NCI-H2081 (cell line): Measurements from ENCODE around the gene RNF182.
"Not testable (repeated sequence)": the region's sequence is repeated elsewhere in the genome, so short reads cannot be mapped to it uniquely, and the experiment has no call there.

Experiments
- DNase-seq, 2 experiments: peaks; one replicate each; lab custom pipeline; 2025; lab: John Stamatoyannopoulos, UW

The RNF182 gene

DNA sequence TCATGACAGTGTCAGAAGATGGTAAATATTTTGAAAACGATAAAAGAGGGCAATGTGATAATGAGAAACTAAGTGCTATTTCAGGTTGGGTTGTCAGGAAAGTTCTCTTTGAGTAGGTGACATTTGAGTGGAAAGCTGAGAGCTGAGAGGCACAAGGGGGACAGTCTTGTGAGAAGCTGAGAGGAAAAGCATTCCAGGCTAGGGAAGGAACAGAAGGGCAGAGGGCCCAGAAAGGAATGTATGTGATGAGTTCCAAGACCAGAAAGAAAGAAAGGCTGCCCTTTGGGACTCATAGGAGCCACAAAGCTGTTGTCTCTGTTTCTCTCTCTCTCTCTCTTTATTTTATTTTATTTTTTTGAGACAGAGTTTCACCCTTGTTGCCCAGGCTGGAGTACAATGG lies 7.6 kb upstream of the RNF182 start:
- DNase-seq = no peak

DNA sequence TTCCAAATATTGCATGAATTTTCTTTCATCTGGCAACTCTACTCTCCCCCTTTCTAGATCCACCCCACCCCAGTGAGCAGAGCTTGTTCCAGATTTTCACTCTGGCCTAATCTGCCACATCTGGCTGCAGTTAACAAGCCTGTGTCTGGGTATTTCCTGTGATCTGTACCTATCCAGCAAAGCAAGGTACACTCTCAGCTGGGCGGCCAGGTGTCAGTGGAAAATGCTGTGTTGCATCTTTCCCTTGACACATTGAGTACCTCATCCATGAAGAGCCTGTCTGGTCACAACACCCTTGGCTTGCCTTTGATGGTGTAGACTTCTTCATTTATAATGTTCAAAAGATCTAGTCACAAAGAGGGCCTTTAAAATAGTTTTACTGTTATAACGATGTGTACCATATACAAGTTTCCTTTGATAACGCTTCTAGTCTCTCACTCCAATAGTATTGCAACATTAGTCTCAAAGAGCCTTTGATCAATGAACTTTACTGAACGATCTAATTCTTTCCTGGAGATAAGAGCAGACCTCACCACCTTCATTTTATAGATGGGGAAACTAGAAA lies 6.0 kb upstream of the RNF182 start:
- DNase-seq = no peak

DNA sequence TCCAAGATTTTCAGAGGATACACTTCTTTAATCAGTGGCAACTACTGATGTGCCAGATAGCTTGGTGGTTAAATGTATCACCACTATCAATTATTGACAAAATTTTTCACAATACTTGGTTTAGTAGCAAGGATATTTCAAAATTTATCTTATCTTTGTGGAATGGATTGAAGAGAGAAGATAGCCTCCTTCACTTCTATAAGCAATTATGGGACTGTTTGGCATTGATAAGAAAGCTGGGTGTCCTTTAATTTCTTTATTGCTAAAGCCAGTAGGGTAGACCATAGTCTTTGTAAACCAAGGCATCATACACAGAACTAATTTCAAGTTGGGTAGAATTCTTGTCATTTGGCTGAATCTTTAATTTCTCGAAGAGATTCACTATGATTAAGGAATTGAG lies 4.9 kb upstream of the RNF182 start:
- no peak for DNase-seq

DNA sequence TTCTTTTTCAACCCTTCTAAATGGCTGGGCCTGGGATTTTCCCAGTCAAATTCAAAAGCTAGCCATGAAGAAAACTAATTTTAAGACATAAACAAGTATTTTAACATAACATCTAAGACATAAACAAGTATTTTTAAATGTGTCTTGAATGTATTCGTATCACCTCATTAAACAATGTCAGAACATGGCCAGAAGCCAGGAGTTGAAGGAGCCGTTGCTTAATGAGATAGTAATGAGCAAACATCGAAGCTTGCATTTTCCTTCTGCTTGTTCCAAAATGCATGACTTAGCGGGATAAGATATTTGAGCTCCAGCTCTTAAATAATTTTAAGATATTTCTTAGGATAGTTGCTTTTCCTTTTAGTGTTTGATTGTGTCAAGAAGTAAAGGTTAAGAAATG lies 4.2 kb upstream of the RNF182 start:
- peak in 1 of 2 experiments; percentile 29 for DNase-seq

DNA sequence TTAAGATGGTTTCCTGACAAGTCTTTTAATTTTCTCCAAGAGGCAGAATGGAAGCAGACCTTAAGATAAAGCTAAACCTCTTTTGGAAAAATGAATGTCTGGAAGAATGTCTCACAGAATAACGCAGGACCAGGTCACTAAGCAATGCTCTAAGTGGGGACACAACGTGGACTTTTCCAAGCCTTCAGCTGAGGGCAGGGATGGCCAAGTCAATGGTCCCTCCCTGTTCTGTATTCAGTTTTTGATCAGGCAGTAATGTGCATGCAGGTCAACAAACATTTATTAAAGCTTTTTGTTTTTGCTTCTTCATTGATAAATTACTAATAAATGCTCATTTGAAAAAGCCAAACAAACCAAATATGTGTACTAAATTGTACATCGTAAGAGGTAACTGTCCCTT lies 2.0 kb upstream of the RNF182 start:
- no peak for DNase-seq

DNA sequence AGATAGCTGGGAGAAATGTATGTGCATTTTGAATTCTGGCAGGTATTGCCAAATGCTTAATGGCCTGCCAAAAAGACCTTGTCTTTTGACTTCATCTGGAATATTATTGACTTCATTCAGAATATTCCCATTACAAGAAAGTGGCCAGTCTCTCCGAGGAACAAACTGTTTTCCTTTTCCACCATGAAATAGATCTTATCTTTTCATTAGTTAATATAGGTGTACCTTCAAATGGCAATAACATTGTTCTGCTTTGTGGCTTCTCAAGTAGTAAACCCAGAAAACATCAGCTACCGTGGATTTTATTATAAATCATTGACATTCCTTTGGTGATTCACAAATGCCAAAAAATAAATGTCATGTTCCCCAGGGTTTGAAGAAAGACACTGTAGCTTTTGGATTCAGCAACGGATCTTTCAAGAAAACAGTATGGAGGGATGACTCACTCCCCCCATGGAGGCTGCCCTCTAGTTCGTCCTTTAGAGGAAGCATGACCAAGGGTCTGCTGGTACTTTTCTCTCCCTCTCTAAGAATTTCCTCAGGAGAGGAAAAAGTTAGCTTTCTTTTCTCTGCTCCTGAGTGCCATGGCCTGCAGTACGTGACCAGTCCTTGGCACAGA lies 1.1 kb upstream of the RNF182 start:
- no peak for DNase-seq

DNA sequence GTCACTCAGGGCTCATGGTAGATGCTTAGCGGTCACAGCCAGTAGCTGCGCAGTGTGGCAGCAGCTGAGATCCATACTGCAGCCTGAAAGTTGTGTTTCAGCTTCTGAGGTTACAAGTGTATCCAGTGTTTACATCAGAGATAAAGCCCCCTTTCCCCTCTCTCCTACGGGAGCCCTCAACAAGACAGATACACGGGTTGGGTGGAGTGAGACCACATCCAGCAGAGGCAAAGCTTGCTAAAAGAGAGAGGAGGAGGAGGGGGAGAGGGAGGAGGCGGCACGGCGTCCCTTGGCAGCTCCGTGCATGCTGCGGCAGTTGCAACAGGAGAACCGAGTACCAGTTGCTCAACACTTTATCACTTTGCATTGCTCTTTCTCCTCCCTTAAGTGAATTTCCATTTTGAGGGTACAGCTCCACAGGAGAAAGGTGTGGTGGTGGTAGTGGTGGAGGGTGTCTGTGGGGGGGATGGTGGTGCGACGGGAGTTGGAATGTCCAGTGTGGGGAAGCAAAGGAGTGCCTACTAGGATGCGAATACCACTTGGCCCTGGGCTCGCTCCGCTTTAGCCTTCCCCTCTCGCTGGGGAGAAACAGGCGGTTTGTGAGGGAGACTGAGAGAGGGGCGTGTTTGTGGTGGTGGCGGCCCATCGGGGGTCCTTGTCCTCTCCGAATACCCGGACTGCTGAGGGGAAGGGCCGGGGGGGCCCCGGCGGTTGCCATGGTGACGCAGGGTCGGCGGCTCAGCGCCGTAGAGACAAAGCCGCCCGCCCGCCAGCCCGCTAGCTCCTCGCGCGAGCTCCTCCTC lies 405 bp upstream of the RNF182 start:
- DNase-seq = peak; percentile 67 to 74

DNA sequence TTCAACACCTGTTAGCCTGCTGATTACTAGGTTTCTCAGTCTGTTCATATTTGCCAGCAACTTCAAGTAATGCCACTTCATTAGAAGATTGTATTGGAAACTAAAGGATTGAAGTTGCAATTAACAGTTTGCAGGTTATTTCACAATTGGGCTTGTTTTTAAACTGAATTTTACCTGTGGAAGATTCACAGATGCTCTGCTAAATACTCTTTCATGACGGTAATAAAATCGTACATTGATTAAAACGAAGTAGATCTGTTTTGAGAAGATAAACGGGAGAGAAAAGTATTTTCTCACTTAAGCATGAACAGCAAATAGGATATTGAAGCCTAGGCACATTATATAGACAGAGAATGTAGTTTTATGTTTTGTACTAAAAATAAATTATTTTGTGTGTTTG lies 1.6 kb downstream of the RNF182 start:
- no peak for DNase-seq

DNA sequence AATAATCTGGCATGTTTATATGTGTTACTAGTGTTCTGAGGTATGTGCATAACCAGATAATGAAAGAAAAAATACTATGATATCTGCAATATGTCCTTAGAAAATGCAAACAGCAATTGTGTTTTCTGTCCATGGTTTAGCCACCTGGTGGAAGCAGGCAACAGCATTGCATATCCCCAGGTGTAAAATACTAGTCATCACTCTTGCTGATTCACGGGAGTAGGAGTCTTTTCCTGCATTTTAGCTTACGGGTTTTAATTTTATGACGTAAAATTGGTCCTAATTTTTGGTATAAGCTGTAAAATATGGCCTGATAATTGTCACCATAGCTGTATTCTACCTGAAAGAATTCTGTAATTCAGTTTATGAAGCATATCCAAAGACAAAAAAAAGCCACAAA lies 2.5 kb downstream of the RNF182 start:
- peak in 1 of 2 experiments; percentile 46 for DNase-seq

DNA sequence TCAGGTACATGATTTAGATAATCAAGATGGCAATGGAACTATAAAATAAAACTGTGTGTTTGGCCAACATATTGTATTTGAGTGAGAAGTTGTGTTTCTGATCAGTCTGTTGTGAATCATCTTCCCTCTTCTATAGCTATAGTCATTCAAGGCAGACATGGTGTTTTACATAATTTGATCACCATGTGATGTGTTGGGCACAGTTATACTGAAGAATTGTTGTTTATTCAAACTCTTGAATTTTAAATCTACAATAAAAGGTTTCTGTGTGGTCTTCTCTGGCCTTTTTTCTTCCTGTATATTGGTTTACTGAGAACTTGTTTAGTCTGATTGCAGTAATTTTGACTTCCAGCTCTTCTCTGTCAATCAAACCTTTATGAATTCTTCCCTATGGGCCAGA lies 4.4 kb downstream of the RNF182 start:
- no peak for DNase-seq

DNA sequence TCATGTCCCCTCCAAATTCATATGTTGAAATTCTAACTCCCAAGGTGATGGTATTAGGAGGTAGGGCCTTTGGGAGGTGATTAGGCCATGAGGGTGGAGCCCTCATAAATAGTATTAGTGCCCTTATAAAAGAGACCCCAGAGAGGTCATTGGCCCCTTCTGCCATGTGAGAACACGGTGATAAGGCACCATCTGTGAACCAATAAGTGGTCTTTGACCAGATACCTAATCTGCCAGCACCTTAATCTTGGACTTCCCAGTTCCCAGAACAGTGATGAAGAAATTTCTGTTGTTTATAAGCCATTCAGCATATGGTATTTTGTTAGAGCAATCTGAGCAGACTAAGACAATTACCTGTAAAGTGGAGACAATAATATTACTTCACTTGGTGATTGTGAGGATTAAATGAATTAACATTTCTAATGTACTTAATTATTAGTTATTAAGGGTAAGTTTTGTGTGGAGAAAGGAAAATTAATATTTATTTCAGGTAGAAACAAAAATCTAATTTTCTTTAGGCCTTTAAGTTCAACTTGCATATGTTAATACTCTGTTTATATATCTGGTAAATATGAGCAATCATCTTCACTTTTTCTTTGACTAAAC lies 7.1 kb downstream of the RNF182 start:
- no peak for DNase-seq

DNA sequence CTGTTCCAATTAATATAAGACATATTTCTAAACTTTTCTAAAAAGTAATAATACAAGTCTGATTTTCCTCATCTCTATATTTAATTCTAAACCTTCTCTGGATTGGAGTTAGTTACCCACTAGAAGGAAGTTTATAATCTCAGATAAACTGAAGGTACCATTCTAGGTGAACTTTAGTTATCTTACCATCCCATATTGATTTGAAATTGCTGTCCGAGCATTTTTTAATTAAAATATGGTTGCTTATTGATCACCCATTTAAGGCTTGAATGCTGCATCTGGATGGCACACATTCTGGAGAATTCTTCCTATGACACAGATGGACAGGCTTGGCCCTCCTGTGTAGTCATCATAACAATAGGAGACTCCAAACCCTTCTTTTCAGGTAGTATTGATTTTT lies 8.0 kb downstream of the RNF182 start:
- no peak for DNase-seq

DNA sequence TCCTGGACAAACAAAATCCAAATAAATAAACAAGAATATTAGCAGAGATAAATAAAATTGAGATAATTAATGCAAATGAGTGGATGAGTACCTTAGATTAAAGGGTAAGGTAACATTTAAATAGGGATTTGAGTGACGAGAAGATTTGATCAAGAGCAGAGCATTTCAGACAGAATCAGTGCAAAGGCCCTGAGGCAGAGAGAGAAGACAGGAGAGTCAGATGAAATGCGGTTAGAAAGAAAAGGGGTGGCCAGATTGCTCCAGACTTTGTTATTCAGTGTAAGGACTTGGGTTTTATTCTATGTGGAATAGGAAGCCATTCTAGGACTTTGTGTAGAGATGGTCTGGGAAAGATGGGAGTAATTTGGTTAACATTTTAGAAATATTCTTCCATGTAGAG lies 10.0 kb downstream of the RNF182 start:
- DNase-seq = no peak

DNA sequence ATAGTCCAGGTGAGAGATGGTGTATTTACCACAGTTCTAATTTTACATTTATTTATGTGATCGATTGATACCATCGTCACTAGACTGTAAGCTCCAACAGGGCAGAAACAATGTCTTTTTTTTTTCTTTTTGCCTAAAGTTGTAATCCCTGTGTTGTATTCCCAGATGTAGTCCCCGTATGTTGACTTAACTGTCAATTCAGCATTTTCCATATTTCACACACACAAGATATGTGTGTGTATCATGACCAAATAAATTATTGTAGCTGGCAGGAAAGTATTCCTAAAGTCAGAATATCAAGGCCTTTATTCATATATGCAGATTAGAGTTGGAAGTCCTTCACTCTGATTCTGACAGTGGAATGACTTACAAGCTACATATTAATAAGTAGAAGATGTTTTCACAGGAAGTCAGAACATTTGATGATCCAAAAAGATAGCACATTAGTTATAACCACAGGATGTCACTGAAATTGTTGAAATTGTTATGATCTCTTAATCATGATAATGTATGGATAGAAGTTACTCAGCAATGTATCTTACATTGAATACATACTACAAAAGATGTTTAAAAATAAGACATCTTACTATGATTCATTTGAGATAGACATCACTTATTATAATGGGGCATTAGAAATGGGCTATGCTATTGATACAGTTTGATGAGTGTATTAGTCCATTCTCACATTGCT lies 10.6 kb downstream of the RNF182 start:
- no peak for DNase-seq

DNA sequence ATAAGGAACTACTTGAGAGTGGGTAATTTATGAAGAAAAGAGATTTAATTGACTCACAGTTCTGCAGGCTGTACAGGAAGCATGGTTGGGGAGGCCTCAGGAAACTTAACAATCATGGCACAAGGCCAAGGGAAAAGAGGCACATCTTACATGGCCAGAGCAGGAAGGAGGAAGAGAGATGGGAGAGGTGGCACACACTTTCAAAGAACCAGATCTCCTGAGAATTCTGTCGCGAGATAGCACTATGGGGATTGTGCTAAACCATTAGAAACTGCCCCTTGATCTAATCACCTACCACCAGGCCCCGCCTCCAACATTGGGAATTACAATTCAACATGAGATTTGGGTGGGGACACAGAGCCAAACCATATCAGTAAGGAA lies 11.1 kb downstream of the RNF182 start:
- DNase-seq = not testable (repeated sequence)

DNA sequence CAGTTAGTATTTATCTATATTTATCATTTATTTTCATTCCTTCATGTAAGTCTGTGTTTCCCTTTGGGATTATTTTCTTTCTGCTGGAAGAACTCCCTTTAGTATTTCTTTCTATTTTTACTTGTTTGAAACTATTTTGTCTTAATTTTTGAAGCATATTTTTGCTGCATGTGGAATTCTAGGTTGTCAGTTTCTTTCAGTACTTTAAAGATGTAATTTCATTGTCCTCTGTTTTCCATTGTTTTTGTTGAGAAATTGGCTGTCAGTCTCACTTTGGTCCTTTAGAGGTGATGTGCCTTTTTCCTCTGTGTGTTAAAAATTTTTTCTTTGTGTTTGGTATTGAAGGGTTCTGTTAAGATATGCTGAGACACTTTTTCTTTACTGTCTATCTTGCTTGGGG lies 17.1 kb downstream of the RNF182 start:
- no peak for DNase-seq

DNA sequence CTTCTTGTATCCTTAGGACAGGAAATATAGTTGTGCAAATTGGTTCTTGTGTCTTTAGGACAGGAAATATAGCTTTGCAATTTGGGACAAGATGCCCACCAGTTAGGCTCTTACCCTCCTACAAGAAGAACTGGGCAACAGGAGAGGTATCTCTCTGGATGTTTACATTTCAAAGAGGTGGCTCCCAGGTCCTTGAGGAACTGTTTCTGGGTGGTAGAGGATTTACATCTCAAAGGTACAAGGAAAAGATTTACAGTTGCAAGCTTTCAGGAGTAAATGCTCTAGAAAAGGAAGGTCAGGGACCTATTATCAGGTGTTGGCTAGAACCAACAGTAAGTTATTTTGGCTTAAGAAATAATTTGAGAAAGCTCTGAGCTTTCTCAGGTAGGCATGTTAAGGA lies 19.2 kb downstream of the RNF182 start:
- DNase-seq = no peak

DNA sequence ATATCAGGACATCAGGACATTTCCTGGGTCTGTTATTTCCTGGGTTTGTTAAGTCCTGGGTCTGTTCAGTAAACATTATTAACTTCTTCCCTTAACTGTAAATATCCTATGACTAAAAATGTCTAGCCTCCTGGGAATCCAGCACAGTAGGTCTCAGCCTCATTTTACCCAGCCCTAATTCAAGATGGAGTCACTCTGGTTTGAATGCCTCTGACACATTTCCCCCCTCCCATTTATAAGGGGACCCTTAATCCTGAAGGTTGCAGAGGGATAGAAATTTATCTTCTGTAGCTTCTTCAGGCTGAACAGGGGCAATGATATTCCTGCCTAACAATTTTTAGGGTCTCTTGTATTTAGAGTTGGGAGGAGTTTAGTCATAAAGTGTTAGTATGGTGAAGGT lies 21.8 kb downstream of the RNF182 start:
- no peak for DNase-seq

DNA sequence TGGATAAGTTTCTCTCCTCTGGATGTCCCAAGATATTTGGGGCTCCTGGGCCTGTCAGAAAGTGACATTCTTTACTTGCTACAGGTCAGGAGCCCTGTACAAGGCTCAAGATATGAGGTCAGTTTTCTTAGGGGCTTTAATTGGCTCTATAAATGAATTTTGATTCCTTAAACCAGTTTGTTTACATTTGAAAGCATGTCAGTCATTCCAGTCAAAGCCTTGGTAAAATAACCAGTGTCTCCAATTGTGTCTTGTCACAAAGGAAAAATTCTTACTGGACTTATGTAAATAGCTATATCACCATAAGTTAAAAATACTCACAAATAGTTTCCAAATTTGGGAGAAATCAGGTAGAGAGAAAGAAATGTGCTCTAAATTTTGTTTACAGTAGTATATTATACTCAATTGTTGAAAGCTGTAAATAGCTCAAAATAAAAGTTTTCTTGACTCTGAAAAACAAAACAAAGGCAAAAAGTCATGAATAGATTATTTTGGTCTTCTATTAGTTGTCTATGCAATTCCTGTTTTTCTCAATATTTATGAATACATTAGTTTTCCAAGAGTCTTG lies 22.9 kb downstream of the RNF182 start:
- DNase-seq = no peak

DNA sequence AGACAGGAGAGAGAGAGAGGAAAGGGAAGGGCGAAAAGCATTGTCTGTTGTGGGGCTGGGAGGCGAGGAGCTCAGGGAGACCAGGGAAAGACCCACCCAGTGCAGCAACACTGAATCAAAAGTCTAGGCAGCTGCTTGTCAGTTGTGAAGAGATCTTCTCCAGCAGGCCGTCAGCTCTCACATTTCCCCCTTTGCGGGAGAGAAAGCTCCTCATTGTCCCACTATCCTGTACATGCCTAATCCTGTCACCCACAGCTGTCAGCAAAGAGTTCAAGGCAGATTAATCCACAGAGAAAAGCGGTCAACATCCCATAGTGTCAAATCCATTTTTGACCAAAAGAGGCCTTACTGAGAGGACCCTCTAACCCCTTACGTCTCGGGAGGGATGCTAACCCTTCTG lies 27.3 kb downstream of the RNF182 start:
- no peak for DNase-seq

DNA sequence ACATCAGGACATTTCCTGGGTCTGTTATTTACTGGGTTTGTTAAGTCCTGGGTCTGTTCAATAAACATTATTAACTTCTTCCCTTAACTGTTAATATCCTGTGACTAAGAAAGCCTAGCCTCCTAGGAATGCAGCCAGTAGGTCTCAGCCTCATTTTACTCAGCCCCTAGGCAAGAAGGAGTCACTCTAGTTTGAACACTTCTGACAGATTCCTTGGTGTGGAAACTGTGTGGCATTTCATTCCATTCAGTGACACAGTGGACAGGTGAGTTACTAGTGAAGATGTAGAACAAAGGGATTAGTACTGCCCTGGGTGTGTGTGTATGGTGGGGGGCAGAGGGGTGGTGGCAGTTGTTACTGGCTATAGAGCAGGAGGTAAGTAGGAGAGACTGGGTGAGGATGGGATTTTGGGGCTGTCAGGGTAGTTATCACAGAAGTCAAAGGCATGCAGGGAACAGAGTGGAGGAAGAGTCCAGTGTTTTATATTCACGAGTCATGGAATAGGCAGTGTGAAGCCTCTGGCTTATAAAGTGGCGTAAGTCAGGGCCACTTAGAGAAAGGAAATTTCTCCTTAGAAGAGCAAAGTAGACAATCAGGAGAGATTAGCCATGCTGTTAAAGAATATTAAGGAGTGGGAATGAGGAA lies 28.4 kb downstream of the RNF182 start:
- no peak for DNase-seq
